Ammon's horn (tissue), 1 donor: Measurements from ENCODE around the gene MAP2K7.
A peak's percentile ranks its signal among the peaks of the same experiment; 100 is the strongest.
"Not testable (repeated sequence)": the region's sequence is repeated elsewhere in the genome, so short reads cannot be mapped to it uniquely, and the experiment has no call there.

Experiments used
- DNase-seq: peaks from one replicate; pipeline ENCODE4 v3.0.0-alpha.2; 2016; ENCODE audit warnings: low spot score

Gene MAP2K7

GRCh38 chr19:7908078-7908699 lies 4.5 kb downstream of the MAP2K7 start:
- no peak for DNase-seq

- DNase-seq, result no peak
These were observed 5.2 kb downstream of the MAP2K7 start for GRCh38 chr19:7908742-7909461.

- no peak for DNase-seq
These were observed 5.9 kb downstream of the MAP2K7 start for GRCh38 chr19:7909471-7910067.

- no peak for DNase-seq
These were observed 6.9 kb downstream of the MAP2K7 start for GRCh38 chr19:7910321-7911161.

- no peak for DNase-seq
These were observed 7.9 kb downstream of the MAP2K7 start for GRCh38 chr19:7911508-7912143.

GRCh38 chr19:7912144-7912696 lies 8.5 kb downstream of the MAP2K7 start:
- DNase-seq, result no peak

GRCh38 chr19:7912697-7913564 lies 9.3 kb downstream of the MAP2K7 start:
- no peak for DNase-seq

GRCh38 chr19:7913652-7914051 lies 10.0 kb downstream of the MAP2K7 start:
- DNase-seq, result no peak

- no peak for DNase-seq
These were observed 10.4 kb downstream of the MAP2K7 start for GRCh38 chr19:7914099-7914498.

- DNase-seq, result peak; percentile 1
These were observed 10.9 kb downstream of the MAP2K7 start, which contains the start of gene TGFBR3L for GRCh38 chr19:7914598-7915045. Gene TGFBR3L, plus strand, starts transcription at chr19:7914830.

- peak; percentile 1 for DNase-seq
These were observed 11.8 kb downstream of the MAP2K7 start for GRCh38 chr19:7915250-7916102.

GRCh38 chr19:7916103-7916954 lies 12.7 kb downstream of the MAP2K7 start:
- DNase-seq, result no peak

GRCh38 chr19:7916955-7917266 lies 13.2 kb downstream of the MAP2K7 start:
- DNase-seq, result no peak

- DNase-seq, result no peak
These were observed 13.8 kb downstream of the MAP2K7 start for GRCh38 chr19:7917267-7918061.

GRCh38 chr19:7918062-7918614 lies 14.5 kb downstream of the MAP2K7 start:
- DNase-seq, result not testable (repeated sequence)

- DNase-seq, result no peak
These were observed 15.1 kb downstream of the MAP2K7 start for GRCh38 chr19:7918615-7919421.
